Measurements from ENCODE around the gene SYNPR.

Gene SYNPR

GRCh38 chr3:63387568-63387967 is 109.5 kb downstream of the SYNPR start:
- DNase-seq = no peak

GRCh38 chr3:63390710-63391230 is 112.7 kb downstream of the SYNPR start:
- no peak for DNase-seq

GRCh38 chr3:63395960-63396359 is 117.9 kb downstream of the SYNPR start:
- no peak for DNase-seq

GRCh38 chr3:63400246-63400860 is 122.2 kb downstream of the SYNPR start:
- DNase-seq = no peak

- DNase-seq = no peak
Measured at GRCh38 chr3:63405882-63406281, 127.8 kb downstream of the SYNPR start.

GRCh38 chr3:63413523-63413922 is 135.4 kb downstream of the SYNPR start:
- DNase-seq = no peak

GRCh38 chr3:63414607-63415006 is 136.5 kb downstream of the SYNPR start:
- DNase-seq = no peak

GRCh38 chr3:63429905-63430304 is 151.8 kb downstream of the SYNPR start:
- no peak for DNase-seq

GRCh38 chr3:63430875-63431274 is 152.8 kb downstream of the SYNPR start:
- DNase-seq = no peak

- no peak for DNase-seq
Measured at GRCh38 chr3:63437858-63438257, 159.8 kb downstream of the SYNPR start.

- DNase-seq = no peak
Measured at GRCh38 chr3:63438826-63439371, 160.8 kb downstream of the SYNPR start.

- no peak for DNase-seq
Measured at GRCh38 chr3:63441262-63441661, 163.2 kb downstream of the SYNPR start.

- no peak for DNase-seq
Measured at GRCh38 chr3:63442918-63443317, 164.8 kb downstream of the SYNPR start.

GRCh38 chr3:63450023-63450422 is 171.9 kb downstream of the SYNPR start:
- DNase-seq = no peak

GRCh38 chr3:63450634-63451363 is 172.7 kb downstream of the SYNPR start:
- no peak for DNase-seq

GRCh38 chr3:63456901-63457300 is 178.8 kb downstream of the SYNPR start:
- no peak for DNase-seq

GRCh38 chr3:63458405-63458804 is 180.3 kb downstream of the SYNPR start:
- DNase-seq = no peak

- DNase-seq = no peak
Measured at GRCh38 chr3:63462732-63463131, 184.6 kb downstream of the SYNPR start.

- peak; percentile 43 for DNase-seq
Measured at GRCh38 chr3:63467392-63467791, 189.3 kb downstream of the SYNPR start.

GRCh38 chr3:63470745-63471144 is 192.6 kb downstream of the SYNPR start:
- no peak for DNase-seq

GRCh38 chr3:63471781-63472180 is 193.7 kb downstream of the SYNPR start:
- DNase-seq = no peak

GRCh38 chr3:63473641-63474166 is 195.6 kb downstream of the SYNPR start:
- no peak for DNase-seq

- no peak for DNase-seq
Measured at GRCh38 chr3:63474828-63475518, 196.9 kb downstream of the SYNPR start.
